Activated gamma-delta T cell treated with anti-CD3 and anti-CD28 coated beads, Interleukin-2, amount 50 U/mL, for 16 hours (primary cell): ENCODE measurements around the gene LYPD5.
"Not testable (repeated sequence)": the region's sequence is repeated elsewhere in the genome, so short reads cannot be mapped to it uniquely, and the experiment has no call there.

Experiments used
- DNase-seq: peaks from one replicate; pipeline ENCODE4 v3.0.0-alpha.2; 2020; ENCODE audit warnings: low read depth

The LYPD5 gene, protein sequence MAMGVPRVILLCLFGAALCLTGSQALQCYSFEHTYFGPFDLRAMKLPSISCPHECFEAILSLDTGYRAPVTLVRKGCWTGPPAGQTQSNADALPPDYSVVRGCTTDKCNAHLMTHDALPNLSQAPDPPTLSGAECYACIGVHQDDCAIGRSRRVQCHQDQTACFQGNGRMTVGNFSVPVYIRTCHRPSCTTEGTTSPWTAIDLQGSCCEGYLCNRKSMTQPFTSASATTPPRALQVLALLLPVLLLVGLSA

GRCh38 chr19:43802216-43802951, at the start of gene LYPD5:
TSS of gene LYPD5 (minus strand) at chr19:43802447. CDS start at chr19:43802380, 67 bp downstream.
- DNase-seq, result no peak

DNA sequence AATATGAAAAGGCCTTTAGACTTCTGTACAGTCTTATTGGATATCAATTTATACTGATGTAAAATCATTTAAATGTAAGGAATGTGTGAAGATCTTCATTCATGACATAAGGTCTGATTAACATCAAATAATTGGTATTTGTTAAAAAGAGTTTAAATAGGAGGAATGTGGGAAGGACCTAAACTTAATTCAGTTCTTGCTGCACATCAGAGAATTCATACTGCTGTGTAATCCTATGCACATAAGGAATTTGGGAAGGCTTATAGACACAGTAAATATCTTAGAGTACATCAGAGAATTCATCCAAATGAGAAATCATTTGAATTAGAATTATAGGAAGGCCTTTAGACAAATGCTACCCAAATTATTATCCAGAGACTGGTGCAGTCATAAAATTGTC, 46.6 kb upstream of the LYPD5 start:
- no peak for DNase-seq

DNA sequence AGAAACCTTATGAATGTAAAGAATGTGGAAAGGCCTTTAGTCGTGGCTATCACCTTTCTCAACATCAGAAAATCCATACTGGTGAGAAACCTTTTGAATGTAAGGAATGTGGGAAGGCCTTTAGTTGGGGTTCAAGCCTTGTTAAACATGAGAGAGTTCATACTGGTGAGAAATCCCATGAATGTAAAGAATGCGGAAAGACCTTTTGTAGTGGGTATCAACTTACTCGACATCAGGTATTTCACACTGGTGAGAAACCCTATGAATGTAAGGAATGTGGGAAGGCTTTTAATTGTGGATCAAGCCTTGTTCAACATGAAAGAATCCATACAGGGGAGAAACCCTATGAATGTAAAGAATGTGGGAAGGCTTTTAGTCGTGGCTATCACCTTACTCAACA, 45.6 kb upstream of the LYPD5 start:
- no peak for DNase-seq

DNA sequence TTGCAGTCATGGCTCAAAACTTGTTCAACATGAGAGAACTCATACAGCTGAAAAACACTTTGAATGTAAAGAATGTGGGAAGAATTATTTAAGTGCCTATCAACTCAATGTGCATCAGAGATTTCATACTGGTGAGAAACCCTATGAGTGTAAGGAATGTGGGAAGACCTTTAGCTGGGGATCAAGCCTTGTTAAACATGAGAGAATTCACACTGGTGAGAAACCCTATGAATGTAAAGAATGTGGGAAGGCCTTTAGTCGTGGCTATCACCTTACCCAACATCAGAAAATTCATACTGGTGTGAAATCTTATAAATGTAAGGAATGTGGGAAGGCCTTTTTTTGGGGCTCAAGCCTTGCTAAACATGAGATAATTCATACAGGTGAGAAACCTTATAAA, 45.0 kb upstream of the LYPD5 start:
- DNase-seq, result no peak

DNA sequence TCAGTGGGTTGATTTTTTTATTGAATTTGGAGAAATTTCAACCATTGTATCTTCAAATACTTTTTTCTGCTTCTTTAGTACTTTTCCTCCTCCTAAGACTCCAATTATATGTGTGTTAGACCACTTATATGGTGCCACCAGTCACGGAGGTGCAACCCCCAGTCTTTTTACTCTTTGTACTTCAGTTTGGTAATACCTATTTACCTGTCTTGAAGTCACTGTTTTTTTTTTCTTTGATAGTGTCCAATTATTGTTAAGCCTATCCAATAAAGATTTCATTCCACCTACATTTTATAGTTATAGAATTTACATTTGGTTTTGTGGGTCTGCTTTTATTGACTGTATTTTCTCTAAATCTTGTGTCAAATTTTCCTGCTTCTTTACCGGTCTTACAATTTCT, 39.8 kb upstream of the LYPD5 start:
- DNase-seq, result no peak

DNA sequence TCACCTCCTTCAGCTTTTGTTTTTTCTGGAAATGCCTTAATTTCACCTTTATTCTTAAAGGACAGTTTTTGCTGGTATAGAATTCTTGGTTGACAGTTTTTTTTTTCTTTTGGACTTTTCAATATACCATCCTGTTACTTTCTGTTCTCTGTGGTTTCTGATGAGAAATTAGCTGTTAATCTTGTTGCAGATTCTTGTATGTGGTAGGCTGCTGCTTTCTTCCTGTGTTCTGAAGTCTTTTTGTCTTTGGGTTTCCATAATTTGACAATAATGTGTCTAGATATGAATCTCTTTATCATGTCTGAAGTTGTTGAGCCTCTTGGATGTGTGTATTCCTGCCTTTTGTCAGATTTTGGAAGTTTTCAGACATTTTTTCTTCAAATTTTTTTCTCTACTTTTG, 36.9 kb upstream of the LYPD5 start:
- DNase-seq, result no peak

- peak; percentile 72 for DNase-seq
Measured at GRCh38 chr19:43826787-43827754, 24.8 kb upstream of the LYPD5 start, which contains the start of gene ZNF283. TSS of gene ZNF283 (plus strand) at chr19:43827321. CDS start at chr19:43833505, 6,184 bp downstream.

DNA sequence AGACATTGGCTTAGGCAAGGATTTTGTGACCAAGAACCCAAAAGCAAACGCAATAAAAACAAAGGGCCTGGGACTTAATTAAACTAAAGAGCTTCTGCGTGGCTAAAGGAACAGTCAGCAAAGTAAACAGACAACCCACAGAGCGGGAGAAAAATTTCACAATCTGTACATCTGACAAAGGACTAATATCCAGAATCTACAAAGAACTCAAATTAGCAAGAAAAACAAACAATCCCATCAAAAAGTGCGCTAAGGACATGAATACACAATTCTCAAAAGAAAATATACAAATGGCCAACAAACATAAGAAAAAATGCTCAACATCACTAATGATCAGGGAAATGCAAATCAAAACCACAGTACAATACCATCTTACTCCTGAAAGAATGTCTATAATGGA, 22.3 kb upstream of the LYPD5 start:
- DNase-seq, result not testable (repeated sequence)

- DNase-seq, result not testable (repeated sequence)
Measured at GRCh38 chr19:43823856-43824255, 21.6 kb upstream of the LYPD5 start.

GRCh38 chr19:43820884-43821215, 18.6 kb upstream of the LYPD5 start:
- DNase-seq, result no peak

DNA sequence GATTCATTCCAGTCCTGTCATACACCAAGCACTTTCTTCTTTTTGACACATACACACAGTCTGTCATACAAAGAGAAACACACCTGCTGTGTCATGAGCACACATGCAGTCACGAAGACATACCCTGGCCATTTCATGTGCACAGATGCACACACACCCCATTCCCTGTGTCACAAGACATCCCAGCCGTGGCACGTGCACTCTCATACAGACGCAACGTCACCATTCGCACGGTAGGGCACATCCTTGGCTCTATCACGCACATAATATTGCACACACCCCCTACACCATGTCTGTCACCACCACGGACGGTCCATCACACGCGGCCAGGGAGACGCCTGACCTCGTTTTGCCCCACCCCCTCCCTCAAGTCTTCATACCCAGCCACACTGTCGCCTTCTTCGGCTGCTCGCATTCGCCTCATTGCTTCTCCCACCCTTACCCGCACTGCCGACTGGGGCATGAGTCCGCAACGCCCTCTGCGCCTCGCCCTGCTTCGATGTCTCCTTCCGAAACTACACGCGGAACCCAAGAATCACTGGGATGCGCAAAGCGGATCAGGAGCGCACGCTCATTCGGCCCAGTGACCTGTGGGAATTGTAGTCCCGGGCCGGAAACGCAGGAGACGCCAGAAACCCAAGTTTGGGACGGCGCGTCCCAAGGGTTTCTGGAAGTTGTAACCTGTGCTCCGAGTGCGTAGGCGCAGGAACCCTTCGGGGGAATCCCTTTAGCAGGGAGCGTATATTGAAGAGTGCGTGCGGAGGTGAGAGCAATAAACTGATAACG, 18.0 kb upstream of the LYPD5 start:
- no peak for DNase-seq

GRCh38 chr19:43818500-43818899, 16.3 kb upstream of the LYPD5 start:
- DNase-seq, result no peak

DNA sequence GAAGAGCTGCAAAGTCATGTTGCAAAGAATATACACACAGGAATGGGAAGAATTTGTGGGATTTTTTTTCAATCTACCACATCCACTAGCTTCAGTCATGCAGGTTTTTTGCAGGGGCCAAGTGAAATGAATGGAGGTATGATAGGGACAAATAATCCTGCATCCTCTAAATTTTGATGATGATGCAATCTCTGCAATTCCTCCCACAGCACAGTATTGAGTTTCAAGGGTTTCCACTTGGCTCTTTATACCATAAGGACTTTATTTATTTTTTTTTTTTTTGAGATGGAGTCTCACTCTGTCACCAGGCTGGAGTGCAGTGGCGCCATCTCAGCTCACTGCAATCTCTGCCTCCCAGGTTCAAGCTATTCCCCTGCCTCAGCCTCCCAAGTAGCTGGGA, 15.2 kb upstream of the LYPD5 start:
- not testable (repeated sequence) for DNase-seq

DNA sequence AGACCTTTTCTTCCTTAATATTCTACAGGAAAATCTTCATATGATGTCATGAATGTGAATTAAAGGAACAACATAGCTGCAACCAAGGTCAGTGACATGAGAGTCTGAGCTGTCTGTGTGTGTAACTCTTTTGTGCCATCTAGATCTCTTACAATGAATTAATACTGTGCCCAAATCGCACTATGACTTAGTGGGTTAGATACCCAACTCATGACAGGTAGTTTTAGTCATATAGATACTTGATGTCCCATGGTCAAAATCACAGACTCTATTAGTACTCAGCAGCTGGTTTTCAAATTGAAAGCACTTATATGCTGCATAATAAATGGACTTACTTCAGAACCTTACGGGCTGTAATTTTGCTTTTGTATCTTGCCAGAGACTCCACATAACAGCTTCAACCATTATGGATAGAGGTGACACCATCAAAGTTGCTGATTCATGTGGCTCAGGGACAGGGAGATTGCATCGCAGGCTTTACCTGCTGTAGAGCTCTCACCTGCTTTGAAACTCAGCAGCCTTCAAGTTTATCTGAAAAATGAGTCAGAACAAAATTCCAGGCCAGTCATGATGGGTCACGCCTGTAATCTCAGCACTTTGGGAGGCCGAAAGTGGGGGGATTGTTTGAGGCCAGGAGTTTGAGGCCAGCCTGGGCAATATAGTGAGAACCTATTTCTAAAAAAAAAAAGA, 12.6 kb upstream of the LYPD5 start:
- no peak for DNase-seq

DNA sequence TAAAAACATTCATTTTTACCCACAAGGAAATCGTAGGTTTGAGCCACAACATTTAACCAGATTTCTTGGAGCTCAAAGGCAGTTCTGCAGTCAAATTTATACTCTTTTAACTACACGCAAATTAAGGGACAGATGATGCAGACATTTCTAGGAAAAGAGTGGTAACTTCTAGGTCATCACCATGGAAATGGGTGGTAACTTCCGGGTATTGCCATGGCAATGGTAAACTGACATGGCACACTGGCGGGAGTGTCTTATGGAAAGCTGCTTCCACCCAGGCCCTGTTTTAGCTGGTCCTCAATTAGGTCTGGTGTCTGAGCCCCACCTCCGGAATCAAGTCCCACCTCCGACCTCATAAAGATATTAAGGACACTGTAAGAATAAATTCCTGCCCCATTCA, 10.4 kb upstream of the LYPD5 start:
- no peak for DNase-seq

- no peak for DNase-seq
Measured at GRCh38 chr19:43812259-43812658, 10.0 kb upstream of the LYPD5 start.

- no peak for DNase-seq
Measured at GRCh38 chr19:43811837-43812236, 9.6 kb upstream of the LYPD5 start.

DNA sequence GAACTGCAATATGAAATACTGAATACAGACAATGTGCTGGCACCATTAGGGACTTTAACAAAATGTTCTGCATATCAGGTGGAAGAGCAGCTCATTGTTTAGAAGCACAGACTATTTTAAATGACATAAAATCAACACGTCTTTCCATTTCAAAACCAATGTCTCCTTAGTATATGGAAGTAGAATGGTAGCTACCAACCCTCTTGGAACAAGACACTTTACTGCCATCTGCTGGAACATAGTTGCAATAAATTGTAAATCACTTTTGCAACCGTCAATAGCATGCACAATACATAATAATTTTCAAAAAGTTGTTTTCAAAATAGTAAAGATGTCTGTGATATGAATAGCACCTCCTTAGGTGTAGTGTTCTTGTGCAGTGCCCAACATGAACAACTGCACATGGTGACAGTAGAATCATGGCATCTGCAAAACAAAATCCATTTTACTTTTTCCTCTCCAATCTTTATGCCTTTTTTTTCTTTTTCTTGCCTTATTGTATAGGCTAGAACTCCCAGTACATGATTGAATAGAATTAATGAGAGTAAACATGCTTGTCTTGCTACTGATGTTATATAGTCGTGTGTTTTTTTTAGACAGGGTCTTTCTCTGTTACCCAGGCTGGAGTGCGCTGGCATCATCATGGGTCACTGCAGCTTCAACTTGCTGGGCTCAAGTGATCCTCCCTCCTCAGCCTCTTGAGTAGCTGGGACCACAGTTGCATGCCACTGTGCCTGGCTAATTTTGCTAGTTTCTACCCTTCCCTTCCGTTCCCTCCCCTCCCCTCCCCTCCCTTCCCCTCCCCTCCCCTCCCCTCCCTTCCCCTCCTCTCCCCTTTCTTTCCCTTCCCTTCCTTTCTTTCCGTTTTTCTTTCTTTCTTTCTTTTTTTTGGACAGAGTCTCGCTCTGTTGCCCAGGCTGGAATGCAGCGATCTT, 7.8 kb upstream of the LYPD5 start:
- DNase-seq, result no peak

- no peak for DNase-seq
Measured at GRCh38 chr19:43807651-43808050, 5.4 kb upstream of the LYPD5 start.

DNA sequence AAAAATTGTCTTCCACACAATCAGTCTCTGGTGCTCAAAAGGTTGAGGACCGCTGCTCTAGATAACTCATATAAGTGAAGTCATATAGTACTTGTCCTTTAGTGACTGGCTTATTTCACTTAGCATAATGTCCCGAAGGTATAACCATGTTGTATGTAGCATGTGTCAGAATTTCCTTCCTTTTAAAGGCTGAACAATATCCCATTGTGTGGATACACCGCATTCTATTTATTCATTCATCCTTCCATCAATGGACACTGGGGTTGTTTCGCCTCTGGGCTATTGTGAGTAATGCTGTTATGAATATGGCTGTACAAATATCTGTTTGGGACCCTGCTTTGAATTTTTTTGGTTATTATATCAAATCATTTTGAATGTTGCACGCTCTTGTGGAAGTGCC, 4.6 kb upstream of the LYPD5 start:
- DNase-seq, result no peak
